ENCODE results near the gene SIRT4.
"Not testable (repeated sequence)": the region's sequence is repeated elsewhere in the genome, so short reads cannot be mapped to it uniquely, and the experiment has no call there.

SIRT4 gene

GRCh38 chr12:120335447-120335846 lies 33.3 kb downstream of the SIRT4 start:
- not testable (repeated sequence) for DNase-seq (ENCODE audit: low read depth, low spot score)

GRCh38 chr12:120336392-120336791 lies 34.3 kb downstream of the SIRT4 start:
- not testable (repeated sequence) for DNase-seq (ENCODE audit: low read depth, low spot score)

GRCh38 chr12:120337730-120338129 lies 35.6 kb downstream of the SIRT4 start:
- DNase-seq (ENCODE audit: low read depth, low spot score) = no peak

GRCh38 chr12:120339256-120339655 lies 37.1 kb downstream of the SIRT4 start:
- no peak for DNase-seq (ENCODE audit: low read depth, low spot score)

- DNase-seq (ENCODE audit: low read depth, low spot score) = no peak
Measured at GRCh38 chr12:120342175-120343038, 40.3 kb downstream of the SIRT4 start.

GRCh38 chr12:120343039-120343537 lies 41.0 kb downstream of the SIRT4 start:
- DNase-seq (ENCODE audit: low read depth, low spot score) = no peak

GRCh38 chr12:120343692-120344091 lies 41.6 kb downstream of the SIRT4 start:
- no peak for DNase-seq (ENCODE audit: low read depth, low spot score)

- no peak for DNase-seq (ENCODE audit: low read depth, low spot score)
Measured at GRCh38 chr12:120346031-120346430, 43.9 kb downstream of the SIRT4 start.

GRCh38 chr12:120346681-120347080 lies 44.6 kb downstream of the SIRT4 start:
- no peak for DNase-seq (ENCODE audit: low read depth, low spot score)

GRCh38 chr12:120347766-120348165 lies 45.6 kb downstream of the SIRT4 start:
- DNase-seq (ENCODE audit: low read depth, low spot score) = no peak

GRCh38 chr12:120350576-120351350 lies 48.6 kb downstream of the SIRT4 start:
- DNase-seq (ENCODE audit: low read depth, low spot score) = no peak

GRCh38 chr12:120352117-120352516 lies 50.0 kb downstream of the SIRT4 start:
- no peak for DNase-seq (ENCODE audit: low read depth, low spot score)

- no peak for DNase-seq (ENCODE audit: low read depth, low spot score)
Measured at GRCh38 chr12:120353136-120353535, 51.0 kb downstream of the SIRT4 start.

- no peak for DNase-seq (ENCODE audit: low read depth, low spot score)
Measured at GRCh38 chr12:120353556-120354317, 51.6 kb downstream of the SIRT4 start.

- DNase-seq (ENCODE audit: low read depth, low spot score) = no peak
Measured at GRCh38 chr12:120356567-120357030, 54.5 kb downstream of the SIRT4 start.

GRCh38 chr12:120357104-120357503 lies 55.0 kb downstream of the SIRT4 start:
- no peak for DNase-seq (ENCODE audit: low read depth, low spot score)

- DNase-seq (ENCODE audit: low read depth, low spot score) = no peak
Measured at GRCh38 chr12:120358412-120359100, 56.4 kb downstream of the SIRT4 start.

- DNase-seq (ENCODE audit: low read depth, low spot score) = no peak
Measured at GRCh38 chr12:120359128-120359527, 57.0 kb downstream of the SIRT4 start.

GRCh38 chr12:120361506-120362208 lies 59.5 kb downstream of the SIRT4 start:
- peak; percentile 68 for DNase-seq (ENCODE audit: low read depth, low spot score)
